ENCODE measurements around the gene FAM219B.

The FAM219B gene

DNA sequence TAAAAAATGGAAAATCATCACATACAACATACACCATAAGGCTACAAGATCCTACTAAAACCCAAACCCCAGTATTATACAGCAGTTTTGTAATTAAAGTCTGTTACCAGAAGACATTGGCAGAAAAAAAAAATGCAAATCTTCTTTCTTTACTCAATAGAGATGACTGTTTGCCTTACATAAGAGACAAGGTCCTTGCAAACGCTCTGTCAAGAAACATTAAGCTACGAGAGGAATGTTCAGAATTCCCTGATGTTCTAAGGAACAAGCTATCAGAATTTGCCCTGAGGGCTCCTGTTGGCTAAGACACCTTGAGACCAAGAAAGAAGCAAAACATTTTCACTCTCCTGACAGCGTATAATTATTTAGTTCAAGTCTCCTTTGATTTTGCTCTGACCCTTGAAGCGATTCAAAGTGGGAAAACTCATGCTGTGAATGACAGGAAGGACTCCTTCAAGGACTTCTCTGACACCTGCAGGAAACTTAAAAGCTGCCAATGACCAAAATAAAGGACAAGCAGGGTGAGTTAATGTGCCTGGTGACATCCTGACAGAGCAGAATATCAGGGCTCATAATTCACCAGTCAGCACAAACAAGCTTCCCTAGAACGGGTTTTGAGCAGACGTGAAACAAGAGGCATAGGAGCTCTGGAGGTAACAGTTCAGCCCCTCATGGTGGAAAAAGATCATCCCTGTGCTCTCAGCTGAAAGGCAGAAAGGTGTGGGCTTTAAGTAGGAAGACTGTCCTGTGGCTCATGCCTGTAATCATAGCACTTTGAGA is 36.0 kb downstream of the FAM219B start:
- TF ChIP-seq CREB1 (IDR thresholded peaks at IDR 0.05; ENCODE audit: low read depth), result no peak
- TF ChIP-seq CEBPB (IDR thresholded peaks at IDR 0.05), result no peak
- no peak for TF ChIP-seq YY1 (IDR thresholded peaks at IDR 0.05; ENCODE audit: low read depth)
- no peak for TF ChIP-seq NFIC (IDR thresholded peaks at IDR 0.05)
- TF ChIP-seq, protein P1, sequence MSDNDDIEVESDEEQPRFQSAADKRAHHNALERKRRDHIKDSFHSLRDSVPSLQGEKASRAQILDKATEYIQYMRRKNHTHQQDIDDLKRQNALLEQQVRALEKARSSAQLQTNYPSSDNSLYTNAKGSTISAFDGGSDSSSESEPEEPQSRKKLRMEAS (IDR thresholded peaks at IDR 0.05), result no peak
- TF ChIP-seq TCF12 (IDR thresholded peaks at IDR 0.05; ENCODE audit: low read depth), result no peak
- TF ChIP-seq, protein P2, sequence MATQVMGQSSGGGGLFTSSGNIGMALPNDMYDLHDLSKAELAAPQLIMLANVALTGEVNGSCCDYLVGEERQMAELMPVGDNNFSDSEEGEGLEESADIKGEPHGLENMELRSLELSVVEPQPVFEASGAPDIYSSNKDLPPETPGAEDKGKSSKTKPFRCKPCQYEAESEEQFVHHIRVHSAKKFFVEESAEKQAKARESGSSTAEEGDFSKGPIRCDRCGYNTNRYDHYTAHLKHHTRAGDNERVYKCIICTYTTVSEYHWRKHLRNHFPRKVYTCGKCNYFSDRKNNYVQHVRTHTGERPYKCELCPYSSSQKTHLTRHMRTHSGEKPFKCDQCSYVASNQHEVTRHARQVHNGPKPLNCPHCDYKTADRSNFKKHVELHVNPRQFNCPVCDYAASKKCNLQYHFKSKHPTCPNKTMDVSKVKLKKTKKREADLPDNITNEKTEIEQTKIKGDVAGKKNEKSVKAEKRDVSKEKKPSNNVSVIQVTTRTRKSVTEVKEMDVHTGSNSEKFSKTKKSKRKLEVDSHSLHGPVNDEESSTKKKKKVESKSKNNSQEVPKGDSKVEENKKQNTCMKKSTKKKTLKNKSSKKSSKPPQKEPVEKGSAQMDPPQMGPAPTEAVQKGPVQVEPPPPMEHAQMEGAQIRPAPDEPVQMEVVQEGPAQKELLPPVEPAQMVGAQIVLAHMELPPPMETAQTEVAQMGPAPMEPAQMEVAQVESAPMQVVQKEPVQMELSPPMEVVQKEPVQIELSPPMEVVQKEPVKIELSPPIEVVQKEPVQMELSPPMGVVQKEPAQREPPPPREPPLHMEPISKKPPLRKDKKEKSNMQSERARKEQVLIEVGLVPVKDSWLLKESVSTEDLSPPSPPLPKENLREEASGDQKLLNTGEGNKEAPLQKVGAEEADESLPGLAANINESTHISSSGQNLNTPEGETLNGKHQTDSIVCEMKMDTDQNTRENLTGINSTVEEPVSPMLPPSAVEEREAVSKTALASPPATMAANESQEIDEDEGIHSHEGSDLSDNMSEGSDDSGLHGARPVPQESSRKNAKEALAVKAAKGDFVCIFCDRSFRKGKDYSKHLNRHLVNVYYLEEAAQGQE (IDR thresholded peaks at IDR 0.05; ENCODE audit: low read depth), result no peak
- TF ChIP-seq TAF1 (IDR thresholded peaks at IDR 0.05; ENCODE audit: low read depth), result no peak
- no peak for TF ChIP-seq ZBTB7A (IDR thresholded peaks at IDR 0.05; ENCODE audit: low read depth)
- no peak for TF ChIP-seq EGR1 (IDR thresholded peaks at IDR 0.05)
- no peak for TF ChIP-seq RAD21 (IDR thresholded peaks at IDR 0.05; ENCODE audit: low read depth)
- TF ChIP-seq TEAD4 (IDR thresholded peaks at IDR 0.05), result no peak
- no peak for TF ChIP-seq FOXM1 (IDR thresholded peaks at IDR 0.05; ENCODE audit: borderline replicate concordance, low read depth)
- TF ChIP-seq, protein P3, sequence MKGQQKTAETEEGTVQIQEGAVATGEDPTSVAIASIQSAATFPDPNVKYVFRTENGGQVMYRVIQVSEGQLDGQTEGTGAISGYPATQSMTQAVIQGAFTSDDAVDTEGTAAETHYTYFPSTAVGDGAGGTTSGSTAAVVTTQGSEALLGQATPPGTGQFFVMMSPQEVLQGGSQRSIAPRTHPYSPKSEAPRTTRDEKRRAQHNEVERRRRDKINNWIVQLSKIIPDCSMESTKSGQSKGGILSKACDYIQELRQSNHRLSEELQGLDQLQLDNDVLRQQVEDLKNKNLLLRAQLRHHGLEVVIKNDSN (IDR thresholded peaks at IDR 0.05), result no peak
- TF ChIP-seq EP300 (IDR thresholded peaks at IDR 0.05; ENCODE audit: borderline replicate concordance), result no peak

DNA sequence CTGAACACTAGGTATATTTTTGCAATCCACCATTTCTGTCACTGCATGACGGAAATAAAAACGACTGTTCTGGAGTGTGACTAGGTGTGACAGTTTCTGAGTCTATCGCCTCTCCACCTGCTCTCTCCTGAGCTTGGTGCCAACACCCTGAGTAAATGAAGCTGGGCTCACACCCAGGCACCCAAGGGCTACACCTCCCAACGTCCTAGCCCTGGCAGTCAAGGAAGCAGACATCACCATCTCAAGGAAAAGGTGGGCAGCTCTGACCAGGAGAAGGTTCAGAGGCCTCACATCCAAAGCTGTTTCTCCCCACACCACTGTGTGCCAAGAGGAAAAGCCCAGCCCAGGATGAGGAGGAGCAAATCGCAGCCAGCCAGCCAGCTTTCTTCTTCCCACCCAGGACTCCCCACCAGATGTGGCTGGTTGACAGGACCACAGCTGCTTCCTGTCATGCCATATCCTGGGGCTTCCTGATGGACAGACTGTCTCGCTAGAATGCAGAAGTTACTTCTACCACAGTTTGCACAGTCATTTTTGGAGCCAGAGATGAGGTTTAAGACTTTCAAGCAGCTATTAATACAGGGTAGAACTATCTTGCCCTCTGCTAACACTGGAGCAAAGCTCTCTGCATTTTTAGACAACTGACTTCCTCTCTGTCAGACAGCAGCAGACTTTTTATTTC is 36.8 kb downstream of the FAM219B start:
- TF ChIP-seq ZBTB7A (IDR thresholded peaks at IDR 0.05; ENCODE audit: low read depth) (no peak), CREB1 (IDR thresholded peaks at IDR 0.05; ENCODE audit: low read depth) (no peak), NFIC (IDR thresholded peaks at IDR 0.05) (no peak), TAF1 (IDR thresholded peaks at IDR 0.05; ENCODE audit: low read depth) (no peak), RAD21 (IDR thresholded peaks at IDR 0.05; ENCODE audit: low read depth) (no peak), FOXM1 (IDR thresholded peaks at IDR 0.05; ENCODE audit: borderline replicate concordance, low read depth) (no peak), EGR1 (IDR thresholded peaks at IDR 0.05) (no peak), YY1 (IDR thresholded peaks at IDR 0.05; ENCODE audit: low read depth) (no peak), TCF12 (IDR thresholded peaks at IDR 0.05; ENCODE audit: low read depth) (no peak), EP300 (IDR thresholded peaks at IDR 0.05; ENCODE audit: borderline replicate concordance) (no peak), TEAD4 (IDR thresholded peaks at IDR 0.05) (no peak), CEBPB (IDR thresholded peaks at IDR 0.05) (no peak)
- TF ChIP-seq, protein P1 (IDR thresholded peaks at IDR 0.05), result no peak
- TF ChIP-seq, protein P2 (IDR thresholded peaks at IDR 0.05; ENCODE audit: low read depth), result no peak
- TF ChIP-seq, protein P3 (IDR thresholded peaks at IDR 0.05), result no peak

DNA sequence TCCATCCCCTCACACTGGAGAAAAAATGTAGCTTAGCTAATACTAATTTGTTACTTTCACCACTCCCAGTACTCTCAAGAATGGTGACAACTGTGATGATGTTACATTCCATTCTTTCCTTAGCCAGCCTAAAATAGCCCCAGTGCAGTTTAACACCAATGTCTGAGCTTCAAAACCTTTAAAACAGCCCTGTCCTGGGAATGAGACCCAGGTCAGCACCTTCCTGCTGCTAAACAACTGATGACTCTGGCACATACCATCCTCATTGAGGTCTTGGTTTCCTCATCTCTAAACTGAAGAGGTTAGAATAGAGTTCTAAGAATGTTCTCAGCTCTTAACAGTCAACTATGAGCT is 37.3 kb downstream of the FAM219B start:
- no peak for TF ChIP-seq CEBPB (IDR thresholded peaks at IDR 0.05)
- TF ChIP-seq, protein P3 (IDR thresholded peaks at IDR 0.05), result no peak
- no peak for TF ChIP-seq NFIC (IDR thresholded peaks at IDR 0.05)
- TF ChIP-seq EP300 (IDR thresholded peaks at IDR 0.05; ENCODE audit: borderline replicate concordance), result no peak
- TF ChIP-seq TEAD4 (IDR thresholded peaks at IDR 0.05), result no peak
- no peak for TF ChIP-seq EGR1 (IDR thresholded peaks at IDR 0.05)
- no peak for TF ChIP-seq RAD21 (IDR thresholded peaks at IDR 0.05; ENCODE audit: low read depth)
- no peak for TF ChIP-seq TAF1 (IDR thresholded peaks at IDR 0.05; ENCODE audit: low read depth)
- TF ChIP-seq, protein P2 (IDR thresholded peaks at IDR 0.05; ENCODE audit: low read depth), result no peak
- TF ChIP-seq ZBTB7A (IDR thresholded peaks at IDR 0.05; ENCODE audit: low read depth), result no peak
- TF ChIP-seq, protein P1 (IDR thresholded peaks at IDR 0.05), result no peak
- no peak for TF ChIP-seq YY1 (IDR thresholded peaks at IDR 0.05; ENCODE audit: low read depth)
- no peak for TF ChIP-seq TCF12 (IDR thresholded peaks at IDR 0.05; ENCODE audit: low read depth)
- TF ChIP-seq CREB1 (IDR thresholded peaks at IDR 0.05; ENCODE audit: low read depth), result no peak
- TF ChIP-seq FOXM1 (IDR thresholded peaks at IDR 0.05; ENCODE audit: borderline replicate concordance, low read depth), result no peak
